ENCODE results near the gene PCP2. TPM values are rescaled to one million over a fixed set of nuclear protein-coding genes. Genes with fewer than 3 reads are reported as not detected.
"Not testable (repeated sequence)": the region's sequence is repeated elsewhere in the genome, so short reads cannot be mapped to it uniquely, and the experiment has no call there.

The PCP2 gene
- total RNA-seq, 1 experiment from 2014 or later: not detected

GRCh38 chr19:7661744-7662538 lies 28.4 kb upstream of the PCP2 start:
- DNase-seq (ENCODE audit: low read depth): no peak

- peak; percentile 13 for DNase-seq (ENCODE audit: low read depth)
These were observed 24.7 kb upstream of the PCP2 start for GRCh38 chr19:7658219-7658686.

GRCh38 chr19:7657131-7657751 lies 23.7 kb upstream of the PCP2 start:
- DNase-seq (ENCODE audit: low read depth): no peak

GRCh38 chr19:7655581-7655980 lies 22.1 kb upstream of the PCP2 start:
- DNase-seq (ENCODE audit: low read depth): no peak

- peak; percentile 29 for DNase-seq (ENCODE audit: low read depth)
These were observed 20.9 kb upstream of the PCP2 start for GRCh38 chr19:7654401-7654800.

GRCh38 chr19:7652061-7652641 lies 18.6 kb upstream of the PCP2 start:
- DNase-seq (ENCODE audit: low read depth): peak; percentile 67

GRCh38 chr19:7650148-7650547 lies 16.6 kb upstream of the PCP2 start:
- no peak for DNase-seq (ENCODE audit: low read depth)

GRCh38 chr19:7648265-7649014 lies 14.9 kb upstream of the PCP2 start:
- no peak for DNase-seq (ENCODE audit: low read depth)

- no peak for DNase-seq (ENCODE audit: low read depth)
These were observed 13.6 kb upstream of the PCP2 start for GRCh38 chr19:7647156-7647555.

GRCh38 chr19:7646426-7646700 lies 12.8 kb upstream of the PCP2 start:
- no peak for DNase-seq (ENCODE audit: low read depth)

GRCh38 chr19:7645656-7646425 lies 12.3 kb upstream of the PCP2 start:
- no peak for DNase-seq (ENCODE audit: low read depth)

GRCh38 chr19:7645163-7645562 lies 11.6 kb upstream of the PCP2 start:
- no peak for DNase-seq (ENCODE audit: low read depth)

GRCh38 chr19:7644550-7644877 lies 11.0 kb upstream of the PCP2 start:
- DNase-seq (ENCODE audit: low read depth): no peak

- DNase-seq (ENCODE audit: low read depth): not testable (repeated sequence)
These were observed 10.4 kb upstream of the PCP2 start for GRCh38 chr19:7643629-7644549.

- DNase-seq (ENCODE audit: low read depth): no peak
These were observed 9.5 kb upstream of the PCP2 start for GRCh38 chr19:7643031-7643415.

- DNase-seq (ENCODE audit: low read depth): no peak
These were observed 8.9 kb upstream of the PCP2 start for GRCh38 chr19:7642295-7643030.

- no peak for DNase-seq (ENCODE audit: low read depth)
These were observed 8.1 kb upstream of the PCP2 start for GRCh38 chr19:7641290-7642276.

GRCh38 chr19:7640803-7641202 lies 7.3 kb upstream of the PCP2 start:
- DNase-seq (ENCODE audit: low read depth): no peak

All from LHCN-M2 (cell line).